Skin of body (tissue), 2 donors: ENCODE measurements around the gene ZNF407. TPM values are rescaled to one million over a fixed set of nuclear protein-coding genes. Genes with fewer than 3 reads are reported as not detected.
A peak's percentile ranks its signal among the peaks of the same experiment; 100 is the strongest.

Source experiments
- DNase-seq: peaks from one replicate; lab custom pipeline; 2025; lab: John Stamatoyannopoulos, UW
- total RNA-seq: library from RNA; depleted of rRNA; stranded (reverse); fragments of >200 nt; gene quantifications from one replicate; pipeline ENCODE4 v1.2.3, GENCODE V29; 2014

The ZNF407 gene
- total RNA-seq, 1 donor from 2014 or later = 21.6 TPM

GRCh38 chr18:74679006-74679678 is 81.5 kb downstream of the ZNF407 start:
- no peak for DNase-seq

GRCh38 chr18:74679679-74680076 is 82.0 kb downstream of the ZNF407 start:
- DNase-seq = no peak

DNA sequence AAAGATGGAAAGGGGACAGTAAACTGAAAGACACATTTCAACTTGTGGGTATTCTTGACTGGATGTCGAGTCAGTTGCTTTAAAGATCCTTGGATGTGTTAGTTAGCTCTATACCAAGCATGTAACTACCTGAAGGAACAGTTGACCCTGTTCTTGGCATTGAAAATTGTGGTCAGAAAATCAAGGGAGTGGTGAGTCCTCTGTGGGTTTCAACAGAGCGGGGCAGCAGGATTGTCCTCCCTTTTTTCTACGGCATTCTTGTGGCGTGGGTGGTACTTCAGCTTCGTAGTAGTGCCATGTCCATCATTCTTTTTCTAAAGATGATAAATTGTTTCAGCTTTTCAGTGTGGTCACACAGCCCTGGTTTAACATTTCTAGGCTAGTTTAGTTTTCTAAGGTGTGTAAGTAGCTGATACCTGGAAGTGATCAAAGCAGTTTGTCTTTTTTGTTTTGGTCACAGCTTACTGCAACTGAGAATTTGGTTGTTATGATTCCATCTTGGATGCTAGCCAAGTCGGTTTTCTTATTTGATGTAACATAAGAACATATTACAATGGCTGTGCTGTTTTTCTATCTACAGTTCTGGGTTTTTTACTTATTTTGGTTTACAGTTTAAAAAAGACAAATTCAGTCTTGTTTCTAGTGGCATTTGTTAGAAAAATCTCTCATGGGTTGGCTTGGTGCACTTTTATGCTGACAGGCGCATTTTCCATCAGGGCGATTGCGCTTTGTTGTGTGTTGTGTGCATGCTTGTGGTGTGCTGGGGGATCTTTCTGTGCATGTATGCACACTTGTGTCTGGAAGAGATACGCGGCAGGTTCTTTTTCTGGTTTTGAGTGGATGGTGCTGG is 84.7 kb downstream of the ZNF407 start:
- no peak for DNase-seq

- no peak for DNase-seq
Observed at GRCh38 chr18:74682991-74683297, 85.3 kb downstream of the ZNF407 start.

GRCh38 chr18:74683573-74683972 is 85.9 kb downstream of the ZNF407 start:
- DNase-seq = peak; percentile 58

DNA sequence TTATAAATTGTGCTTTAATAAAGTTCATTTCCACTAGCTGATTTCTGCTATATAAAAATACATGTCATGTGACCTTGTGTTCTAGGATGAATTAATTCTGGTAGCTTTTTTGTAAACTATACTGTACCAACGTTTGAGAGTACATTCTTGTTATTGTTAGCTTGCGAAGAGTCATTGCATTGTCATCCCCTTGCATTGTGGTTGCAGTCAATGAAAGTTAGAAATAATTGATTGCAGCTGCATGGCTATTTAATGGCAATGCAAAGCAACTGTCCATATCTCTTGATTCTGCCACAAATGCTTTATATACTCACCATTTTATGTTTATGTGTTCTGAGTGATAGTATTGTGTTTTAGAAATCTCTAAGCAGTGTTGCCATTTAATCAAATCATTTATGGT is 91.6 kb downstream of the ZNF407 start:
- no peak for DNase-seq

DNA sequence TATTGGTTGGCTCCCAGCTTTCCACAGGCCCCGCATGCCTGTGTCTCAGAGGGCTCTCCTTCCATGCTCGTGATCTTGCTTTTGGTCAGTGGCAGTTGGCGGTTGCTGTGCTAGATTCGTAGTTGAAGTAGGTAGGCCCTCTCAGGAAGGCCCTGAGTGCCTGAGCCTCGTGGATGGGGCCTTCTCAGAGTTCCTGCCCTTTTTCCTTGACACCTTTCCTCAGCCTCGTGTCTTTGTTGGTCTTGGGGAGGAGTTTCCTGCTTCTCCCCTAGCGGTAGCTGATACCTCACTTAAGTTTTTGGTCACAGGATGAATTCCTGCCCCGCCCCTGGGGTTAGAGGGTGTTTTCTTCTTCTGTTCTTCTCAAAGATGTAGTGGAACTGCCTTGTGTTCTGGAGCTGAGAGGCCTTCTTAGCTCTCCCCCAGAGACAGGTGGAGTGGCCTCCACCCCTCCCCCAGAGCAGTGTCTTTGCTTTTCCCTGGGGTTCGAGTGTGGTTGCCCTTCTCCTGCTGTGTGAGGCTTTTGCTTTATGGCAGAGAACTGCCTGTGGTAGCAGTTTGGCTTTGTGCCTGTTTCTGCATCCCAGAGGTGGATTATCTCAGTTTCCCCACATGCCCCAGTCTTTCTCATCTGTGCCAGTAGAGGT is 94.8 kb downstream of the ZNF407 start:
- DNase-seq = no peak

DNA sequence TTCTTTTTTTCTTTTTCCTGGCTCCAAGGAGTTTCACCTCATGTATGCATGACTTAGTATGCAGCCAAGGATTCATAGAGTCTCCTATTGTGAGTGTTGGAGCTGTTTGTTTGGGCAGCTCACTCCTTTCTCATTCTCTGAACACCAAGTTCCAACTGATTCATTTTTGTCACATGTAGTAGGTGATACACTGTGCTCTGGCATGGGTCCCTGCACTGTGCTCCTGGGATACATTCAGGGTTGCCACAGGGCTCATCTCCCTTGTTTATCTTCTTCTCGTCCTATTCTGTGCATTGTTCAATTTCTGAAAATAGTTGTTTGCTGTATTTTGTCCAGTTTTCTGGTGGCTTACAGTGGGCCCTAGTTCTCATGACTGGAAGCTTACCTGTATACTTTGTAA is 96.8 kb downstream of the ZNF407 start:
- no peak for DNase-seq

DNA sequence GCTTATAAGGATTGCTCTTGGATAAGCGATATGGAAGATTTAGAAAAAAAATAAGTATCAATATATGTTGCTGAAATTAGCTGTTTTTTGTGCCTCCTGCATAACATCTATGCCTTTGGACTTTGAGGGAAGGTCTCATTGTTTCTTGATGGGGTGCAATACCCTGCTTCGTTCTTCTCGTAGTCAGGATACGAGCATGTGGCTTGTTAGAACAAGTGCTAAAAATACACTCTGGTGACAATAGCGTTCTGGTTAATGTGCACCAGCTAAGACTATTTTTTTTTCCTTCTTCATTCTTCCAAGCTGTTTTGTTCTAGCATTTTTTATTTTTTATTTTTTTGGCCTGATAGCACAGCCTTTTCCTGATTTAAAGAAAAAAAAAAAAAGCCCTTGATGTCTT is 97.5 kb downstream of the ZNF407 start:
- no peak for DNase-seq

DNA sequence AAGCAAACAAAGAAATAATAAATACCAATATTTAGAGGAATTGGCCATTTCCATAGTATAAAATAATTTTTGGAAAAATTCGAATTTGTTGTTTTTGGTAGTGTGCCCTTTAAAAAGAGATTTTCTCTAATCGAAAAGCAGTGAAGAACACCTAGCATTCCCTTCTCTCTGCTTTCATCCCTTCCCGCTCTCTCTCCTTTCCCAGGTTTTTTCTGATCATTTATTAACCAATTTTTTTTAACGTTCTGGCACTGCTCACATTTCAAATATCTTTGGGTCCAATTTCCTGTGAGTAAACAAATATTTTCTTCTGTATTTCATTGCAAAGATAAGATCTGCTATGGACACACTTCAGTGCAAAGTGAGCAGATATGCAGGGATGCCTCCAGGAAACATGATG is 101.2 kb downstream of the ZNF407 start:
- no peak for DNase-seq

GRCh38 chr18:74699455-74699854 is 101.8 kb downstream of the ZNF407 start:
- no peak for DNase-seq

GRCh38 chr18:74702950-74703349 is 105.3 kb downstream of the ZNF407 start:
- DNase-seq = no peak

GRCh38 chr18:74708169-74708568 is 110.5 kb downstream of the ZNF407 start:
- DNase-seq = no peak

- no peak for DNase-seq
Observed at GRCh38 chr18:74709452-74709851, 111.8 kb downstream of the ZNF407 start.

DNA sequence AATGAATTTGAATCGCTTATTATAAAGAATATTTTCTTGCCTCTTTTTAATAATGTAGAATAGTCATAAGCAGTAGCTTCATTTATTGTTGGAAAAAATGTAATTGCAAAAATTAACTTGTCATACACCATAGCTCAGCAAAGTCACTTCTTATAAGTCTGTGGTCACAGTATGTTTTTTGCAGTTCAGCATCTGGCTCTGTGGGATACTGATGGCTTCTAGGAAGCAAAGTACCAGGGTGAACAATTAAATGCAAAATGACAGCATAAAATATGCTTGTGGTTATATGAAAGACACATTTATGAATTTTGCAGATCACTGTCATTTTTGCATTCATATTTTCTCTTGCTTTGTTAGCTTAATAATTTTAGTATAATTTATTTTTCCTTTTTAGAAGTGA is 116.5 kb downstream of the ZNF407 start:
- DNase-seq = no peak

DNA sequence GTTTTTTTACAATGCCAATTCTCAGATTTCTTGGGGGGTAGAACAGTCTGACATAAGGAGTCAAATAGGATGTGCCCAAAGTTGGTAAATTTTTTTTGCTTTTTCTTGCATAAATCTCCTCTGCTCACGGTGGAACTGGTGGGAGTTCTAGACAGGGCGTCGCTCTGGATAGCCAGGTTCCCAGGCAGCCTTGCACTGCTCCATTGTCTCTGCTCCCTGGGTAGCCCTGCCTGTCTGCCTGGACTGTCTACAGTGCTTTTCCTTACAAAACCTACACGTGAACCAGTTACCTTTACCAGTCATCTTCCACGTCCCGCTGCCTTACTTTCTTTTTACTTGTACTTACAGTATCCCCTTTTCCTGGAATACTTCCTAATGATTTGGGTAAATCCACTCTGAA is 117.1 kb downstream of the ZNF407 start:
- DNase-seq = no peak

GRCh38 chr18:74715306-74715705 is 117.6 kb downstream of the ZNF407 start:
- no peak for DNase-seq

- DNase-seq = no peak
Observed at GRCh38 chr18:74715865-74716712, 118.4 kb downstream of the ZNF407 start.

DNA sequence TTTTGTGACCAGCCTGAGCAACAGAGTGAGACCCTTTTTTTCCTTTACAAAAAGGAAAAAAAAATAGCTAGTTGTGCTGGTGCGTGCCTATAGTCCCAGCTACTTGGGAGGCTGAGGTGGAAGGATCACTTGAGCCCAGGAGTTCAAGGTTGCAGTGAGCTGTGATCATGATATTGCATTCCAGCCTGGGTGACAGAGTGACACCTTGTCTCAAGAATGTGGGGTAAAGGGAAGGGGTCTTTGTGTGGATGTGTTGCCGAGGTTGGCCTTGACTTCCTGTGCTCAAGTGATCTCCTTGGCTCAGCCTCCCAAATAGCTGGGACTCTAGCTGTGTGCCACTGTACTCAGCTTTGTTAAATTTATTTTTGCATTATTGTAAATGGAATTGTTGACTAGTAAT is 120.6 kb downstream of the ZNF407 start:
- no peak for DNase-seq

GRCh38 chr18:74722237-74722636 is 124.6 kb downstream of the ZNF407 start:
- no peak for DNase-seq

GRCh38 chr18:74724186-74724585 is 126.5 kb downstream of the ZNF407 start:
- DNase-seq = no peak

DNA sequence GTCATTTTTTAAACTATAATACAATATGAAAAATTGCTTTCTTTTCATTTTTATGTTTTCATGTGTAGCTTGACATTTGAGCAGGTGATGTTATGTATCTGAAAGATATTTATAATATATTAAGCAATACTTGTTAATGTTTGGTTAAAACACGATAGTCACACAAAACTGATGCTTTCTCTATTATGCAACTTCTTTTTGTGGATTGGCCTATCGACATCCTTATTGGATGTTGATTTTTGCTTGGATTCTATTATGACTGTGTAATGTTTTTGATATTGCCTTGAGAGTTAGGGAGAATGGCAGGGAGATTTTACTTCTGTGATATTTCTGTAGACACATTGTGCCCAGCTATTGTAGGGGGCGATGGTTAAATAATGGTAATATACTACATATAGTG is 128.0 kb downstream of the ZNF407 start:
- DNase-seq = no peak
